Suprapubic skin (tissue), 4 donors: Measurements from ENCODE around the gene PAQR8. TPM values are rescaled to one million over a fixed set of nuclear protein-coding genes. Genes with fewer than 3 reads are reported as not detected.

Source experiments
- DNase-seq, 2 donors: peaks; one replicate each; pipeline ENCODE4 v3.0.0-alpha.2; 2019; ENCODE audit warnings: low spot score in 2 of 2
- H3K27ac ChIP-seq: fragments of 200-600 bp; sonication (generic); one replicate; pipeline ENCODE4 v1.5.1; 2019
- H3K27me3 ChIP-seq: fragments of 200-600 bp; sonication (generic); one replicate; pipeline ENCODE4 v1.5.1; 2019
- H3K36me3 ChIP-seq: fragments of 200-600 bp; sonication (generic); one replicate; pipeline ENCODE4 v1.5.1; 2019
- H3K4me1 ChIP-seq: fragments of 200-600 bp; sonication (generic); one replicate; pipeline ENCODE4 v1.5.1; 2019
- H3K4me3 ChIP-seq: fragments of 200-600 bp; sonication (generic); one replicate; pipeline ENCODE4 v1.5.1; 2019; ENCODE audit warnings: mild to moderate bottlenecking
- H3K9me3 ChIP-seq: fragments of 200-600 bp; sonication (generic); one replicate; pipeline ENCODE4 v1.5.1; 2019
- CTCF ChIP-seq, 2 donors: fragments of 200-600 bp in 1 of 2; fragments of 450-650 bp in 1 of 2; sonication (generic) in 1 of 2; IDR thresholded peaks; one replicate each; pipeline ENCODE4 v1.5.1; 2016 to 2019; ENCODE audit warnings: antibody characterized with exemption in 2 of 2, mild to moderate bottlenecking in 1 of 2, moderate library complexity in 1 of 2
- EP300 ChIP-seq: sonication (generic); formaldehyde crosslinking; IDR thresholded peaks from one replicate; pipeline ENCODE4 v1.6.1; 2017; ENCODE audit warnings: antibody characterized with exemption
- POLR2A ChIP-seq, 2 donors: fragments of 450-650 bp; IDR thresholded peaks; one replicate each; pipeline ENCODE4 v1.6.1; 2017; ENCODE audit warnings: antibody characterized with exemption in 2 of 2, mild to moderate bottlenecking in 2 of 2, moderate library complexity in 2 of 2
- POLR2AphosphoS5 ChIP-seq, 3 donors: sonication (generic); formaldehyde crosslinking; IDR thresholded peaks; one replicate each; pipeline ENCODE4 v1.6.1; 2017; ENCODE audit warnings: antibody characterized with exemption in 3 of 3
- WGBS: methylation state at CpG from one replicate; pipeline ENCODE4 v1.1.5; 2018; 5-methylcytosine and 5-hydroxymethylcytosine counted together
- total RNA-seq, 4 donors: library from RNA; depleted of rRNA; stranded (reverse); fragments of >200 nt; gene quantifications; one replicate each; pipeline ENCODE4 v1.1.0, GENCODE V29; 2016

PAQR8 gene
- total RNA-seq, 4 donors from 2014 or later: 2.2 to 6.5 (median 2.8) TPM

- Histone ChIP-seq H3K4me1 (peaks cover 25% of the 10 kb centered on the region), H3K27me3 (peaks cover 6% of the 10 kb centered on the region), H3K9me3 (no peaks in the 10 kb centered on the region), H3K4me3 (peak overlapping the region; percentile 58), H3K27ac (no peak overlapping the region), H3K36me3 (no peaks in the 10 kb centered on the region)
- TF ChIP-seq POLR2AphosphoS5 (IDR thresholded peaks at IDR 0.05) (no peak), POLR2A (IDR thresholded peaks at IDR 0.05) (no peak), CTCF (IDR thresholded peaks at IDR 0.05) (no peak)
- DNase-seq: no peak
- 72% methylated on average over 8 of the region's 8 CpGs for WGBS
These were observed 1.4 kb downstream of the PAQR8 start for GRCh38 chr6:52363228-52363867.

GRCh38 chr6:52364480-52365166 is 2.7 kb downstream of the PAQR8 start:
- Histone ChIP-seq H3K4me1 (peaks cover 25% of the 10 kb centered on the region), H3K36me3 (no peaks in the 10 kb centered on the region), H3K27ac (no peak overlapping the region), H3K4me3 (no peak overlapping the region), H3K9me3 (no peaks in the 10 kb centered on the region), H3K27me3 (peaks cover 6% of the 10 kb centered on the region)
- TF ChIP-seq EP300: no peak
- TF ChIP-seq POLR2AphosphoS5 (IDR thresholded peaks at IDR 0.05): no peak
- TF ChIP-seq CTCF (IDR thresholded peaks at IDR 0.05): no peak
- TF ChIP-seq POLR2A (IDR thresholded peaks at IDR 0.05): no peak
- DNase-seq: no peak
- 73% methylated on average over 5 of the region's 5 CpGs for WGBS

GRCh38 chr6:52365317-52365716 is 3.4 kb downstream of the PAQR8 start:
- no peak overlapping the region for H3K4me3 ChIP-seq
- no peak for DNase-seq
- H3K4me1 ChIP-seq: peaks cover 25% of the 10 kb centered on the region
- no peak for TF ChIP-seq CTCF (IDR thresholded peaks at IDR 0.05)
- TF ChIP-seq POLR2AphosphoS5 (IDR thresholded peaks at IDR 0.05): no peak
- no peak for TF ChIP-seq POLR2A (IDR thresholded peaks at IDR 0.05)
- TF ChIP-seq EP300: no peak
- 93% methylated on average over 4 of the region's 4 CpGs for WGBS
- H3K27me3 ChIP-seq: peaks cover 6% of the 10 kb centered on the region
- H3K9me3 ChIP-seq: no peaks in the 10 kb centered on the region
- H3K27ac ChIP-seq: no peak overlapping the region
- H3K36me3 ChIP-seq: no peaks in the 10 kb centered on the region

GRCh38 chr6:52365866-52366540 is 4.1 kb downstream of the PAQR8 start:
- Histone ChIP-seq H3K4me1 (peaks cover 23% of the 10 kb centered on the region), H3K36me3 (no peaks in the 10 kb centered on the region), H3K27me3 (peaks cover 6% of the 10 kb centered on the region), H3K4me3 (no peak overlapping the region), H3K9me3 (no peaks in the 10 kb centered on the region), H3K27ac (no peak overlapping the region)
- WGBS: 66% methylated on average over 3 of the region's 3 CpGs
- no peak for TF ChIP-seq EP300
- TF ChIP-seq POLR2AphosphoS5 (IDR thresholded peaks at IDR 0.05): no peak
- TF ChIP-seq CTCF (IDR thresholded peaks at IDR 0.05): no peak
- no peak for TF ChIP-seq POLR2A (IDR thresholded peaks at IDR 0.05)
- DNase-seq: no peak

GRCh38 chr6:52368002-52368401 is 6.1 kb downstream of the PAQR8 start:
- H3K27me3 ChIP-seq: peaks cover 1% of the 10 kb centered on the region

More at GRCh38 chr6:52368002-52368401, 6.1 kb downstream of the PAQR8 start:
- Histone ChIP-seq H3K4me3 (no peak overlapping the region), H3K36me3 (no peaks in the 10 kb centered on the region), H3K9me3 (no peaks in the 10 kb centered on the region), H3K4me1 (peaks cover 8% of the 10 kb centered on the region), H3K27ac (no peak overlapping the region)
- DNase-seq: no peak
- 94% methylated on average over 6 of the region's 6 CpGs for WGBS
- TF ChIP-seq EP300: no peak
- TF ChIP-seq POLR2AphosphoS5 (IDR thresholded peaks at IDR 0.05): no peak
- TF ChIP-seq CTCF (IDR thresholded peaks at IDR 0.05): no peak
- no peak for TF ChIP-seq POLR2A (IDR thresholded peaks at IDR 0.05)
